HepG2 (cell line): ENCODE results near the gene PKLR. TPM values are rescaled to one million over a fixed set of nuclear protein-coding genes. Genes with fewer than 3 reads are reported as not detected.

Experiments used
- BCL6 ChIP-seq: IDR thresholded peaks from 2 replicates; pipeline ENCODE4 v1.6.1; 2016; ENCODE audit warnings: missing genetic modification reagents, missing compliant biosample characterization
- FOXA1 ChIP-seq, 2 experiments: fragments of 450-650 bp in 1 of 2; sonication (generic) in 1 of 2; formaldehyde crosslinking in 1 of 2; IDR thresholded peaks; 2 replicates each; pipeline versions ENCODE4 v1.4.0 to v1.6.1; 2016 to 2020; ENCODE audit warnings: missing genetic modification reagents in 1 of 2
- GPBP1L1 ChIP-seq: sonication (generic); formaldehyde crosslinking; IDR thresholded peaks from 2 replicates; pipeline ENCODE4 v1.5.0; 2020; ENCODE audit warnings: mild to moderate bottlenecking, missing genetic modification reagents
- GTF3A ChIP-seq: sonication (generic); formaldehyde crosslinking; conservative IDR thresholded peaks from 2 replicates; pipeline ENCODE4 v1.4.0; 2020; ENCODE audit warnings: mild to moderate bottlenecking, missing genetic modification reagents
- GZF1 ChIP-seq: sonication (generic); formaldehyde crosslinking; IDR thresholded peaks from 2 replicates; pipeline ENCODE4 v1.5.1; 2020; ENCODE audit warnings: mild to moderate bottlenecking, missing genetic modification reagents
- HNF1A ChIP-seq, 2 experiments: sonication (generic) in 1 of 2; formaldehyde crosslinking in 1 of 2; IDR thresholded peaks; 2 replicates each; pipeline versions ENCODE4 v1.4.0 to v1.6.1; 2016 to 2020; ENCODE audit warnings: borderline replicate concordance in 1 of 2, low read depth in 1 of 2, mild to moderate bottlenecking in 1 of 2, missing genetic modification reagents in 1 of 2
- NFE2L2 ChIP-seq: fragments of 150-350 bp; IDR thresholded peaks from 2 replicates; pipeline ENCODE4 v1.6.1; 2014; ENCODE audit warnings: low read length
- RFX1 ChIP-seq: fragments of 450-650 bp; IDR thresholded peaks from 2 replicates; pipeline ENCODE4 v1.6.1; 2017
- SAP130 ChIP-seq: IDR thresholded peaks from 2 replicates; pipeline ENCODE4 v1.6.1; 2016; ENCODE audit warnings: low read depth
- SSRP1 ChIP-seq: IDR thresholded peaks from 2 replicates; pipeline ENCODE4 v1.6.1; 2016; ENCODE audit warnings: control low read depth
- TCF7L2 ChIP-seq: IDR thresholded peaks from 2 replicates; pipeline ENCODE4 v1.6.1; 2011; ENCODE audit warnings: mild to moderate bottlenecking, low read depth, low read length, moderate library complexity
- XBP1 ChIP-seq: sonication (generic); formaldehyde crosslinking; IDR thresholded peaks from 2 replicates; pipeline ENCODE4 v1.5.0; 2020; ENCODE audit warnings: missing genetic modification reagents
- ZFP36L1 ChIP-seq: sonication (generic); formaldehyde crosslinking; IDR thresholded peaks from 2 replicates; pipeline ENCODE4 v1.8.0; 2022; ENCODE audit warnings: mild to moderate bottlenecking, missing genetic modification reagents, moderate library complexity
- ZMYM3 ChIP-seq: sonication (generic); formaldehyde crosslinking; IDR thresholded peaks from 2 replicates; pipeline ENCODE4 v1.5.1; 2020; ENCODE audit warnings: mild to moderate bottlenecking, missing genetic modification reagents
- ZMYM4 ChIP-seq: sonication (generic); formaldehyde crosslinking; IDR thresholded peaks from 2 replicates; pipeline ENCODE4 v1.8.1; 2023; ENCODE audit warnings: mild to moderate bottlenecking, missing genetic modification reagents
- ZNF512B ChIP-seq: sonication (generic); formaldehyde crosslinking; IDR thresholded peaks from 2 replicates; pipeline ENCODE4 v1.5.1; 2020; ENCODE audit warnings: missing genetic modification reagents, mild to moderate bottlenecking, borderline replicate concordance
- polyA plus RNA-seq, 8 experiments: library from polyadenylated mRNA; depleted of rRNA in 3 of 8; stranded (reverse) in 7 of 8; unstranded in 1 of 8; fragments of >200 nt; fragmentation: Illumina TruSeq in 4 of 8; extraction: Trizol in 4 of 8; gene quantifications; 2 replicates each; pipeline versions ENCODE4 v1.2.1 to v1.2.3, GENCODE V29; 2011 to 2016; ENCODE audit warnings: low read depth in 4 of 8, missing spikeins in 1 of 8, mixed read lengths in 1 of 8; ENCODE audit not compliant: insufficient read depth in 1 of 8
- total RNA-seq, 5 experiments: library from RNA; depleted of rRNA; stranded (reverse); fragments of >200 nt; fragmentation: Illumina TruSeq; extraction: Trizol; gene quantifications; 2 replicates each; pipeline ENCODE4 v1.2.3, GENCODE V29; 2016; ENCODE audit warnings: low read depth in 1 of 5
- TF ChIP-seq, protein P1 (sequence below): sonication (generic); formaldehyde crosslinking; IDR thresholded peaks from 2 replicates; pipeline ENCODE4 v1.8.0; 2022; ENCODE audit warnings: mild to moderate bottlenecking, missing genetic modification reagents, moderate library complexity
- TF ChIP-seq, protein P2 (sequence below): sonication (generic); formaldehyde crosslinking; IDR thresholded peaks from 2 replicates; pipeline ENCODE4 v1.4.0; 2020; ENCODE audit warnings: mild to moderate bottlenecking, low read depth, missing genetic modification reagents

PKLR gene
- total and polyA plus RNA-seq, 2 of the 13 experiments (the other 11 are each of a cell fraction or from before 2014, with no cell fraction given) = 10.3 to 29.3 TPM

- TF ChIP-seq, protein P1, sequence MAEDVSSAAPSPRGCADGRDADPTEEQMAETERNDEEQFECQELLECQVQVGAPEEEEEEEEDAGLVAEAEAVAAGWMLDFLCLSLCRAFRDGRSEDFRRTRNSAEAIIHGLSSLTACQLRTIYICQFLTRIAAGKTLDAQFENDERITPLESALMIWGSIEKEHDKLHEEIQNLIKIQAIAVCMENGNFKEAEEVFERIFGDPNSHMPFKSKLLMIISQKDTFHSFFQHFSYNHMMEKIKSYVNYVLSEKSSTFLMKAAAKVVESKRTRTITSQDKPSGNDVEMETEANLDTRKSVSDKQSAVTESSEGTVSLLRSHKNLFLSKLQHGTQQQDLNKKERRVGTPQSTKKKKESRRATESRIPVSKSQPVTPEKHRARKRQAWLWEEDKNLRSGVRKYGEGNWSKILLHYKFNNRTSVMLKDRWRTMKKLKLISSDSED (CRISPR knock-in tag) = no peak
- TF ChIP-seq, protein P2, sequence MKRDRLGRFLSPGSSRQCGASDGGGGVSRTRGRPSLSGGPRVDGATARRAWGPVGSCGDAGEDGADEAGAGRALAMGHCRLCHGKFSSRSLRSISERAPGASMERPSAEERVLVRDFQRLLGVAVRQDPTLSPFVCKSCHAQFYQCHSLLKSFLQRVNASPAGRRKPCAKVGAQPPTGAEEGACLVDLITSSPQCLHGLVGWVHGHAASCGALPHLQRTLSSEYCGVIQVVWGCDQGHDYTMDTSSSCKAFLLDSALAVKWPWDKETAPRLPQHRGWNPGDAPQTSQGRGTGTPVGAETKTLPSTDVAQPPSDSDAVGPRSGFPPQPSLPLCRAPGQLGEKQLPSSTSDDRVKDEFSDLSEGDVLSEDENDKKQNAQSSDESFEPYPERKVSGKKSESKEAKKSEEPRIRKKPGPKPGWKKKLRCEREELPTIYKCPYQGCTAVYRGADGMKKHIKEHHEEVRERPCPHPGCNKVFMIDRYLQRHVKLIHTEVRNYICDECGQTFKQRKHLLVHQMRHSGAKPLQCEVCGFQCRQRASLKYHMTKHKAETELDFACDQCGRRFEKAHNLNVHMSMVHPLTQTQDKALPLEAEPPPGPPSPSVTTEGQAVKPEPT = 0 out of 2 replicates have a peak, but pooled peaks have one; percentile 13
- no peak for TF ChIP-seq FOXA1 (IDR thresholded peaks at IDR 0.05)
- TF ChIP-seq FOXA1 (CRISPR knock-in tag; IDR thresholded peaks at IDR 0.05) = no peak
- TF ChIP-seq ZMYM4 (CRISPR knock-in tag) = peak; percentile 69; the same call in 1 of the 2 replicates
- TF ChIP-seq SAP130 (CRISPR knock-in tag) = peak; percentile 81
- no peak for TF ChIP-seq GTF3A (CRISPR knock-in tag)
- no peak for TF ChIP-seq ZMYM3
- TF ChIP-seq SSRP1 = peak; percentile 82; the same call in 1 of the 2 replicates
- TF ChIP-seq GZF1 = no peak
- TF ChIP-seq BCL6 (CRISPR knock-in tag) = 0 out of 2 replicates have a peak, but pooled peaks have one; percentile 37
- no peak for TF ChIP-seq GPBP1L1
- TF ChIP-seq HNF1A (IDR thresholded peaks at IDR 0.05; ENCODE audit: low read depth) = no peak
- peak; percentile 42; the same call in 1 of the 2 replicates for TF ChIP-seq HNF1A (CRISPR knock-in tag; IDR thresholded peaks at IDR 0.05; ENCODE audit: borderline replicate concordance)
- no peak for TF ChIP-seq RFX1
- TF ChIP-seq NFE2L2 = no peak
- no peak for TF ChIP-seq ZNF512B (CRISPR knock-in tag)
- no peak for TF ChIP-seq XBP1
- TF ChIP-seq ZFP36L1 (CRISPR knock-in tag) = 0 out of 2 replicates have a peak, but pooled peaks have one; percentile 56
- TF ChIP-seq TCF7L2 = no peak
Observed at GRCh38 chr1:155324037-155324716, 22.9 kb upstream of the PKLR start (continued).
